Umbilical cord (tissue), 2 donors: ENCODE results near the gene ZBTB38. TPM values are rescaled to one million over a fixed set of nuclear protein-coding genes. Genes with fewer than 3 reads are reported as not detected.
A peak's percentile ranks its signal among the peaks of the same experiment; 100 is the strongest.

Source experiments
- DNase-seq: peaks from one replicate; pipeline ENCODE4 v3.0.0-alpha.2; 2015; ENCODE audit warnings: low spot score
- total RNA-seq: library from RNA; depleted of rRNA; stranded (reverse); fragments of >200 nt; gene quantifications from one replicate; pipeline ENCODE4 v1.2.3, GENCODE V29; 2014; ENCODE audit warnings: low replicate concordance; ENCODE audit not compliant: insufficient read depth

Gene ZBTB38
- total RNA-seq, 1 donor from 2014 or later = 129 TPM

GRCh38 chr3:141365201-141365600 lies 3.1 kb upstream of the ZBTB38 start:
- DNase-seq = no peak

GRCh38 chr3:141366285-141367037 lies 1.8 kb upstream of the ZBTB38 start:
- DNase-seq = peak; percentile 67

- DNase-seq = no peak
Measured at GRCh38 chr3:141367038-141367730, 1.1 kb upstream of the ZBTB38 start.

- DNase-seq = peak; percentile 89
Measured at GRCh38 chr3:141368925-141369794, 856 bp downstream of the ZBTB38 start.

GRCh38 chr3:141370065-141370533 lies 1.8 kb downstream of the ZBTB38 start:
- peak; percentile 96 for DNase-seq

- DNase-seq = no peak
Measured at GRCh38 chr3:141371882-141372281, 3.6 kb downstream of the ZBTB38 start.

- no peak for DNase-seq
Measured at GRCh38 chr3:141372656-141373055, 4.4 kb downstream of the ZBTB38 start.

GRCh38 chr3:141373232-141373631 lies 4.9 kb downstream of the ZBTB38 start:
- DNase-seq = no peak

GRCh38 chr3:141373768-141374526 lies 5.6 kb downstream of the ZBTB38 start:
- no peak for DNase-seq

- no peak for DNase-seq
Measured at GRCh38 chr3:141375381-141376301, 7.3 kb downstream of the ZBTB38 start.

- no peak for DNase-seq
Measured at GRCh38 chr3:141377377-141377776, 9.1 kb downstream of the ZBTB38 start.

- DNase-seq = no peak
Measured at GRCh38 chr3:141378556-141378955, 10.3 kb downstream of the ZBTB38 start.

GRCh38 chr3:141379250-141379966 lies 11.1 kb downstream of the ZBTB38 start:
- DNase-seq = no peak

- DNase-seq = no peak
Measured at GRCh38 chr3:141380279-141380678, 12.0 kb downstream of the ZBTB38 start.

GRCh38 chr3:141380987-141381386 lies 12.7 kb downstream of the ZBTB38 start:
- DNase-seq = no peak

GRCh38 chr3:141382571-141382970 lies 14.3 kb downstream of the ZBTB38 start:
- no peak for DNase-seq

- peak; percentile 67 for DNase-seq
Measured at GRCh38 chr3:141383555-141384129, 15.3 kb downstream of the ZBTB38 start.

- no peak for DNase-seq
Measured at GRCh38 chr3:141384157-141384556, 15.9 kb downstream of the ZBTB38 start.

- no peak for DNase-seq
Measured at GRCh38 chr3:141384575-141384974, 16.3 kb downstream of the ZBTB38 start.
